CD1c-positive myeloid dendritic cell (primary cell): ENCODE data around the gene C20orf141.

ENCODE experiments used
- DNase-seq: peaks from one replicate; pipeline ENCODE4 v3.0.0-alpha.2; 2016; ENCODE audit errors: extremely low spot score

The C20orf141 gene

GRCh38 chr20:2846698-2847097 lies 31.9 kb downstream of the C20orf141 start:
- no peak for DNase-seq

GRCh38 chr20:2847802-2848201 lies 33.0 kb downstream of the C20orf141 start:
- DNase-seq, result no peak

GRCh38 chr20:2849529-2849928 lies 34.7 kb downstream of the C20orf141 start:
- peak; percentile 6 for DNase-seq

GRCh38 chr20:2851086-2851485 lies 36.3 kb downstream of the C20orf141 start:
- DNase-seq, result no peak

DNA sequence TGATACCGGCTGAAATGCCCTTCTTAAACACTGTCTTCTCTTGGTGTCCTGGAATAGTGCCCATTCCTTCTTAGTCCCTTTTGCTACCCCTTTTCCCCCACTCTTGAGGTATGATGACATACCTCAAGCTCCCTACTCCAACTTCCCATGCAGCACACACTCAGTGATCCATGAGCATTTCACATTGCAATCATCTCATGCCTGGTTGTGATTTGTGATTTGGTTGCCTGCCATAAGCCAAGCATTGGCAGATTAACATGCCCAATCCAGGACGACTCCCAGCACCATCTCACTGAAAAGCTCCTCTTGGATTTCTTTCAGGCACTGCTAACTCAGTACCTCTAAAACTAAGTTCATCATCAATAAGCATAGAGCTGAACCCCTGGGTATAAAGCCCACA lies 43.8 kb downstream of the C20orf141 start:
- DNase-seq, result no peak

- DNase-seq, result no peak
Measured at GRCh38 chr20:2859330-2860121, 44.7 kb downstream of the C20orf141 start.

- DNase-seq, result no peak
Measured at GRCh38 chr20:2864626-2865025, 49.8 kb downstream of the C20orf141 start.

- DNase-seq, result no peak
Measured at GRCh38 chr20:2865101-2865500, 50.3 kb downstream of the C20orf141 start.
